OCI-LY7 (cell line): ENCODE results near the gene RAB11B. TPM values are rescaled to one million over a fixed set of nuclear protein-coding genes. Genes with fewer than 3 reads are reported as not detected.
"Not testable (repeated sequence)": the region's sequence is repeated elsewhere in the genome, so short reads cannot be mapped to it uniquely, and the experiment has no call there.

Source experiments
- BruUV-seq: library from RNA; stranded (reverse); fragments of 400-500 nt; replicated peaks from 2 replicates; lab custom pipeline; 2021; lab: Mats Ljungman, UMichigan
- CTCF ChIA-PET: fragments of 300-600 bp; sonication (Branson Sonifier 250); formaldehyde crosslinking; loops from one replicate; lab custom pipeline; 2022; ENCODE audit warnings: antibody characterized with exemption; ENCODE audit not compliant: unreplicated experiment; lab: Charles Lee
- POLR2A ChIA-PET: fragments of 300-600 bp; sonication (Branson Sonifier 250); formaldehyde crosslinking; loops from one replicate; lab custom pipeline; 2022; ENCODE audit warnings: antibody characterized with exemption; lab: Charles Lee
- DNase-seq: peaks from one replicate; pipeline ENCODE4 v3.0.0-alpha.2; 2015; ENCODE audit warnings: low spot score
- H2AFZ ChIP-seq: fragments of 200-600 bp; sonication (generic), shearing (Covaris generic); 2 replicates; pipeline ENCODE4 v1.6.1; 2014; ENCODE audit warnings: mild to moderate bottlenecking, antibody characterized with exemption, low read length, moderate library complexity
- H3K27ac ChIP-seq: fragments of 200-600 bp; sonication (generic); 2 replicates; pipeline ENCODE4 v1.5.1; 2014; ENCODE audit warnings: mixed run types, low read depth, mild to moderate bottlenecking, moderate library complexity, low read length, inconsistent platforms; ENCODE audit not compliant: poor library complexity, severe bottlenecking
- H3K36me3 ChIP-seq: fragments of 200-600 bp; sonication (generic); 2 replicates; pipeline ENCODE4 v1.6.1; 2014; ENCODE audit warnings: mild to moderate bottlenecking, antibody characterized with exemption, low read length, moderate library complexity, mixed read lengths; ENCODE audit not compliant: insufficient read depth
- H3K4me1 ChIP-seq: fragments of 200-600 bp; sonication (generic); 2 replicates; pipeline ENCODE4 v1.5.1; 2014; ENCODE audit warnings: mild to moderate bottlenecking, low read length; ENCODE audit not compliant: insufficient read depth, poor library complexity, severe bottlenecking
- H3K4me2 ChIP-seq: fragments of 200-600 bp; sonication (generic); 2 replicates; pipeline ENCODE4 v1.6.1; 2014; ENCODE audit warnings: mild to moderate bottlenecking, low read length
- H3K4me3 ChIP-seq: fragments of 200-600 bp; sonication (generic); 2 replicates; pipeline ENCODE4 v1.5.1; 2014; ENCODE audit warnings: mild to moderate bottlenecking, low read depth, low read length; ENCODE audit not compliant: poor library complexity, severe bottlenecking
- H3K79me2 ChIP-seq: fragments of 200-600 bp; sonication (generic); 2 replicates; pipeline ENCODE4 v1.6.1; 2016; ENCODE audit warnings: low read depth, mild to moderate bottlenecking, low read length, moderate library complexity, mixed read lengths; ENCODE audit not compliant: insufficient read depth
- H3K9me2 ChIP-seq: fragments of 200-600 bp; sonication (generic); 2 replicates; pipeline ENCODE4 v1.6.1; 2016; ENCODE audit warnings: mild to moderate bottlenecking, low read length, mixed read lengths; ENCODE audit not compliant: insufficient read depth
- H3K9me3 ChIP-seq: fragments of 200-600 bp; sonication (generic); 2 replicates; pipeline ENCODE4 v1.6.1; 2014; ENCODE audit warnings: mild to moderate bottlenecking, mixed run types, low read length, mixed read lengths
- H4K20me1 ChIP-seq: fragments of 200-600 bp; sonication (generic); 2 replicates; pipeline ENCODE4 v1.6.1; 2014; ENCODE audit warnings: mild to moderate bottlenecking, antibody characterized with exemption, low read length, moderate library complexity, mixed read lengths; ENCODE audit not compliant: insufficient read depth
- CTCF ChIP-seq: fragments of 200-600 bp; sonication (generic); conservative IDR thresholded peaks from 2 replicates; pipeline ENCODE4 v1.5.1; 2014; ENCODE audit warnings: mild to moderate bottlenecking, antibody characterized with exemption, low read length, moderate library complexity, mixed read lengths
- EZH2phosphoT487 ChIP-seq: fragments of 200-600 bp; sonication (generic); IDR thresholded peaks from 2 replicates; pipeline ENCODE4 v1.6.1; 2018; ENCODE audit warnings: low read depth, borderline replicate concordance, mild to moderate bottlenecking, mixed run types, antibody characterized with exemption, low read length, moderate library complexity, mixed read lengths
- intact Hi-C: fragments of 100-400 bp; cut with micrococcal nuclease; formaldehyde crosslinking; loops from one replicate; pipeline ENCODE4 v1.10.0; 2022; ENCODE audit not compliant: unreplicated experiment
- total RNA-seq, 2 experiments: library from RNA; depleted of rRNA in 1 of 2; stranded (reverse); fragments of >200 nt in 1 of 2; shearing (Covaris generic) in 1 of 2; gene quantifications; 2 replicates each; pipeline ENCODE4 v1.2.3, GENCODE V29; 2014 to 2022

RAB11B gene
- total RNA-seq, 2 experiments from 2014 or later, result 24.5 to 84.9 TPM

- H2AFZ ChIP-seq, H3K79me2 ChIP-seq, BruUV-seq, H3K27ac ChIP-seq, H3K4me1 ChIP-seq, H4K20me1 ChIP-seq, H3K4me3 ChIP-seq, H3K9me2 ChIP-seq, H3K4me2 ChIP-seq, POLR2A ChIA-PET, DNase-seq, CTCF ChIA-PET, H3K36me3 ChIP-seq, intact Hi-C loops: not testable (repeated sequence)
- peaks cover 11% of the 10 kb centered on the region; the same call in 1 of the 2 replicates for H3K9me3 ChIP-seq
Measured at GRCh38 chr19:8386419-8386818, 3.7 kb upstream of the RAB11B start.

GRCh38 chr19:8386990-8387389 is 3.2 kb upstream of the RAB11B start:
- H3K27ac ChIP-seq, result no peak overlapping the region
- no peak for DNase-seq
- H3K36me3 ChIP-seq, result no peaks in the 10 kb centered on the region; the same call in 1 of the 2 replicates
- ChIA-PET POLR2A (no interaction called here), CTCF (no interaction called here)
- intact Hi-C loops, result no loop called here
- H3K9me3 ChIP-seq, result peaks cover 11% of the 10 kb centered on the region; the same call in 1 of the 2 replicates
- no peak overlapping the region for H3K4me2 ChIP-seq
- no peak for TF ChIP-seq EZH2phosphoT487
- no peak for TF ChIP-seq CTCF
- 0 out of 2 replicates have a peak, but pooled peaks cover 6% of the 10 kb centered on the region for H4K20me1 ChIP-seq
- no peak overlapping the region for H3K4me3 ChIP-seq
- H2AFZ ChIP-seq, result no peak overlapping the region
- H3K9me2 ChIP-seq, result no peaks in the 10 kb centered on the region
- no TSS peak for BruUV-seq
- peaks cover 12% of the 10 kb centered on the region; the same call in 1 of the 2 replicates for H3K79me2 ChIP-seq
- peaks cover 12% of the 10 kb centered on the region for H3K4me1 ChIP-seq

GRCh38 chr19:8387688-8388611 is 2.2 kb upstream of the RAB11B start:
- BruUV-seq, result no TSS peak
- Histone ChIP-seq H3K9me2 (no peaks in the 10 kb centered on the region), H3K79me2 (peaks cover 12% of the 10 kb centered on the region; the same call in 1 of the 2 replicates), H3K4me3 (no peak overlapping the region), H2AFZ (no peak overlapping the region), H3K9me3 (peaks cover 11% of the 10 kb centered on the region; the same call in 1 of the 2 replicates), H3K36me3 (no peaks in the 10 kb centered on the region; the same call in 1 of the 2 replicates), H3K27ac (no peak overlapping the region), H3K4me1 (peaks cover 14% of the 10 kb centered on the region), H3K4me2 (no peak overlapping the region), H4K20me1 (0 out of 2 replicates have a peak, but pooled peaks cover 6% of the 10 kb centered on the region)
- TF ChIP-seq EZH2phosphoT487 (no peak), CTCF (no peak)
- intact Hi-C loops, result no loop called here
- ChIA-PET POLR2A (interaction anchor here (0.6 kb wide), 1 partner anchor 66 kb away, joined by 4 read pairs; the partner anchor contains the start of gene RPS28), CTCF (no interaction called here)
- no peak for DNase-seq
